Peyer's patch (tissue), 4 donors: ENCODE measurements around the gene HMGB3.

Experiments used
- POLR2A ChIP-seq, 2 donors: fragments of 450-650 bp; IDR thresholded peaks; one replicate each; pipeline ENCODE4 v1.5.1; 2017; ENCODE audit warnings: antibody characterized with exemption in 2 of 2, mild to moderate bottlenecking in 2 of 2, moderate library complexity in 2 of 2
- TF ChIP-seq, protein P1 (sequence below), 6 experiments: fragments of 450-650 bp in 4 of 6; fragments of 200-600 bp in 2 of 6; sonication (generic) in 1 of 6; IDR thresholded peaks; one replicate each; pipeline ENCODE4 v1.5.1; 2017 to 2019; ENCODE audit warnings: antibody characterized with exemption in 6 of 6, mild to moderate bottlenecking in 3 of 6, moderate library complexity in 1 of 6

DNA sequence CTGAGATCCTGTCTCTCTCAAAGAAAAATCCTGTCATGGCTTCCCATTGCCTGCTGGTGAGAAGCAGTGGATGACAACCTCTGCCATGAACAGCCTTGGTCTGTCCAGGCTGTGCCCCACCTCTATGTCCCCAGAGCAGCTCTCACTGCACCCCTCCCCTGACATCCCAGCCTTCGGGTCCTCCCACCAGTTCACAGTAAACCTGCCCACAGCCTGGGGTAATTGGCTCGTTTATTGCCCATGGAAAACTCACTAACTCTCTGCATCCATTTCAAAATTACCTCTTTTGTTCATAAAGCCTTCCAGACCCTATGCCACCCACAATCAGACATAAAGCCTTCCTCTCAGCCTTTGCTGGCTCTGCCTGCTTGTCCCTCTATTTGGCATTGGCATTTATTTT, 10.7 kb upstream of the HMGB3 start:
- TF ChIP-seq POLR2A (IDR thresholded peaks at IDR 0.05) = no peak
- TF ChIP-seq, protein P1, sequence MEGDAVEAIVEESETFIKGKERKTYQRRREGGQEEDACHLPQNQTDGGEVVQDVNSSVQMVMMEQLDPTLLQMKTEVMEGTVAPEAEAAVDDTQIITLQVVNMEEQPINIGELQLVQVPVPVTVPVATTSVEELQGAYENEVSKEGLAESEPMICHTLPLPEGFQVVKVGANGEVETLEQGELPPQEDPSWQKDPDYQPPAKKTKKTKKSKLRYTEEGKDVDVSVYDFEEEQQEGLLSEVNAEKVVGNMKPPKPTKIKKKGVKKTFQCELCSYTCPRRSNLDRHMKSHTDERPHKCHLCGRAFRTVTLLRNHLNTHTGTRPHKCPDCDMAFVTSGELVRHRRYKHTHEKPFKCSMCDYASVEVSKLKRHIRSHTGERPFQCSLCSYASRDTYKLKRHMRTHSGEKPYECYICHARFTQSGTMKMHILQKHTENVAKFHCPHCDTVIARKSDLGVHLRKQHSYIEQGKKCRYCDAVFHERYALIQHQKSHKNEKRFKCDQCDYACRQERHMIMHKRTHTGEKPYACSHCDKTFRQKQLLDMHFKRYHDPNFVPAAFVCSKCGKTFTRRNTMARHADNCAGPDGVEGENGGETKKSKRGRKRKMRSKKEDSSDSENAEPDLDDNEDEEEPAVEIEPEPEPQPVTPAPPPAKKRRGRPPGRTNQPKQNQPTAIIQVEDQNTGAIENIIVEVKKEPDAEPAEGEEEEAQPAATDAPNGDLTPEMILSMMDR (IDR thresholded peaks at IDR 0.05) = no peak
